GM12801 (cell line): ENCODE results near the gene C2CD3.

Experiments
- TF ChIP-seq, protein P1 (sequence below): IDR thresholded peaks from one replicate; pipeline ENCODE4 v1.5.1; 2011; ENCODE audit warnings: control low read depth; ENCODE audit not compliant: insufficient read length; ENCODE audit errors: extremely low read depth

C2CD3 gene

DNA sequence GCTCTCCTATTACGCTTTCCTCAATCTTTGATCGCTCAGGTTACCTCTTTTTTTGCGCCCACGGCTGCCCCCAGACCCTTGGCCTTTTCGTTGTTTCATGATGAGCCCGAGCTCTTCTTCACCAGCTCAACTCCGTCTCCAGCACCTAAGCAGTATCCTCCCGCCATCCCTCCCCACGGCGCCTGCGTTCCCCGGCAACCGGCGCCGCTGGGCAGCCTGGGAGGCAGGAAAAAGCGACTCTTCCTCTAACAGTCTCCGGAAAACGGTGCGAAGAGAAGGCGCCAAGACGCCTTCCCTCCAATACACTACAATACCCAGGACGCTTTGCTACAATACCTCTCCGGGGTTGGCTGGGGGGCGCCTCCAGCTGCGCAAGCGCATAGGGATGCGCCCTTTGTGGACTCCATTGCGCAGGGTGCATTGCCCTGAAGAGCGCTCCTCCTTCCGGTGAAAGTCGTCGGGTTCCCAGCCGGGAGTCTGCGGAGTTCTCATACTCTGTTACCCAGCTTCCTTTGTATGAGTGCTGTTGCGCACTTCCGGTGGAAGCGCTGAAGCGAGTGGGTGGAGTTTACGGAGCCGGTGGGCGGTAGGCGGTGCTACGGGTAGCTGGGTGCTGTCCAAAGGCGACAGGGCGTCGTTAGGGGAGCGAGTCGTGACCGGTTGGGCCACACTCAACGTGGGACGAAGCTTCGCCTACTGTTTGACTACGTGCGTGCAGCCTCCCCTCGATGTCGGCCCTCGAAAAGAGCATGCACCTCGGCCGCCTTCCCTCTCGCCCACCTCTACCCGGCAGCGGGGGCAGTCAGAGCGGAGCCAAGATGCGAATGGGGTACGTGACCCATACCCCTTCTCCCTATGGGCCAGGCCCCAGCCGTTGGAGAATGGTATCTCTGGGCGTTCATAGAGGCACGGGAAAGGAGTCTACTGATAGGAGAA is at the start of gene C2CD3, which contains the start of gene PPME1:
C2CD3 (minus strand) TSS at position 309 of the 936 bp plus-strand sequence; CDS start at position 99, 210 bp downstream.
PPME1 (plus strand) TSS at position 596 of the 936 bp plus-strand sequence; CDS start at position 729, 133 bp downstream.
- TF ChIP-seq, protein P1, sequence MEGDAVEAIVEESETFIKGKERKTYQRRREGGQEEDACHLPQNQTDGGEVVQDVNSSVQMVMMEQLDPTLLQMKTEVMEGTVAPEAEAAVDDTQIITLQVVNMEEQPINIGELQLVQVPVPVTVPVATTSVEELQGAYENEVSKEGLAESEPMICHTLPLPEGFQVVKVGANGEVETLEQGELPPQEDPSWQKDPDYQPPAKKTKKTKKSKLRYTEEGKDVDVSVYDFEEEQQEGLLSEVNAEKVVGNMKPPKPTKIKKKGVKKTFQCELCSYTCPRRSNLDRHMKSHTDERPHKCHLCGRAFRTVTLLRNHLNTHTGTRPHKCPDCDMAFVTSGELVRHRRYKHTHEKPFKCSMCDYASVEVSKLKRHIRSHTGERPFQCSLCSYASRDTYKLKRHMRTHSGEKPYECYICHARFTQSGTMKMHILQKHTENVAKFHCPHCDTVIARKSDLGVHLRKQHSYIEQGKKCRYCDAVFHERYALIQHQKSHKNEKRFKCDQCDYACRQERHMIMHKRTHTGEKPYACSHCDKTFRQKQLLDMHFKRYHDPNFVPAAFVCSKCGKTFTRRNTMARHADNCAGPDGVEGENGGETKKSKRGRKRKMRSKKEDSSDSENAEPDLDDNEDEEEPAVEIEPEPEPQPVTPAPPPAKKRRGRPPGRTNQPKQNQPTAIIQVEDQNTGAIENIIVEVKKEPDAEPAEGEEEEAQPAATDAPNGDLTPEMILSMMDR: no peak

DNA sequence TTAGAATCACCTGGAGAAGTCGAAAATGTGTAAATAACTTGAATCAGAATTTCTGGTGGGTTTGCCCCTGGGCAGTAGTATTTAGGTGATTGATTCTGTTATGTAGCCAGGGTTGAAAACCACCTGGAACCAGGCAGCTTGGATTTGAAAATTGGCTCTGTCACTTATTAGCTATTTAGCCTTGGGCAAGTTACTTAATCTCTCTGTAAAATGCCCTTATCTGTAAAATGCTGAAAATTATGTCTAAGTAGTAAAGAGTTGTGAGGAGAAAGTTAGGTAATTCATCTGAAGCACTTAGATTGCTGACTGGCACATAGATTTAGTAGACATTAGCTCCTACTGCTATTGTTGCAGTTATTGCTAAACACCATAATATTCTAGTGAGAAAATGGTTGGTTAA is 49.6 kb upstream of the C2CD3 start:
- TF ChIP-seq, protein P1: no peak

DNA sequence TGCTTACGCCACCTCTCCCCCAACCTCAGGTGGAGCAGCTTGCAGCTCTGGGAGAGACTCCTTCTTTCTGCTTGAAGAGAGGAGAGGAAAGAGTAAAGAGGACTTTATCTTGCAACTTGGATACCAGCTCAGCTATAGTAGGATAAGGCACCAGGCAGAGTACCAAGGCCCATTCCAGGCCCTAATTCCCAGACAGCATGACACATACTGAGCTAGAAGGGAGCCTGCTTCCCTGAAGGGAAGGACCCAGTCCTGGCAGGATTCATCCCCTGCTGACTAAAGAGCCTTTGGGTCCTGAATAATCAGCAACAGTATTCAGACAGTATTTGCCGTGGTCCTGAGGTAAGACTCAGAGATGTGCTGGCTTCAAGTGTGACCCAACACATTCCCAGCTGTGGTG is 41.7 kb upstream of the C2CD3 start:
- TF ChIP-seq, protein P1: no peak

DNA sequence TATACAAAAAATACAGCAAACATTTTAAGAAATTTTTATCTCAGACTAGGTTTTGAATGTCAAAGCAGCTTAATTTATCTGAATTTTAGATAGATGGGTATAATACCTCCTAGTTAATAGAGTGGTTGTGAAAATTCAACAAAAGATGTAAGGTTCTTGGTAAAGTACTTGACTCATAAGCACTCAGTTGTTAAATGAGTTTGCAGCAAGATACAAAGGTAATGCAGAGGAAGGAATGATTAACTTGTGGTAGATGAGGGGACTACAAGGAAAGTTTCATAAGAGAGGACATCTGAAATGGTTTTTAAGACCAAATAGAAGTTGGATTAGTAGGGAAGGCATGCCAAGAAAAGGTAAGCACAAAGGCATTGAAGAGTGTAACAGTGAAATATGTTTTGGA is 37.7 kb upstream of the C2CD3 start:
- TF ChIP-seq, protein P1: no peak

DNA sequence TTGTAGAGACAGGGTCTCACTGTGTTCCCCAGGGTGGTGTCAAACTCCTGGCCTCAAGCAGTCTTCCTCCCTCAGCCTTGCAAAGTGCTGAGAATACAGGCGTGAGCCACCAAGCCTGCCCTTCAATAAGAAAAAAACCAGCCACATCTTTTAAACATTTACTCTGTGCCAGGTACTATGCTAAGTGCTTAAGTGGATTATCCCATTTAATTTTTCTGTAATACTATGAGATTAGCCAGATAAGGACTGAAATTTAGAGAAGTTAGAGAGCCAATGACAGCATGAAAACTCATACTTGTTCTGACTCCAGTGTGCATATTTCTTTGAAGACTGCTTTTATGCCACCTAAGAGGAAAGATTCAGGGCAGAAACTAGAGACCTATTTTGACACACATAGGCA is 35.9 kb upstream of the C2CD3 start:
- TF ChIP-seq, protein P1: no peak

GRCh38 chr11:74205181-74205580 is 34.4 kb upstream of the C2CD3 start:
- TF ChIP-seq, protein P1: no peak

- TF ChIP-seq, protein P1: no peak
Measured at GRCh38 chr11:74204701-74205100, 33.9 kb upstream of the C2CD3 start.
